GM20000 (cell line): ENCODE results near the gene CH25H.
"Not testable (repeated sequence)": the region's sequence is repeated elsewhere in the genome, so short reads cannot be mapped to it uniquely, and the experiment has no call there.

ENCODE experiments used
- DNase-seq: peaks from one replicate; pipeline ENCODE4 v3.0.0; 2012; ENCODE audit warnings: low spot score
- TF ChIP-seq, protein P1 (sequence below): IDR thresholded peaks from 2 replicates; pipeline ENCODE4 v1.5.1; 2012; ENCODE audit warnings: mild to moderate bottlenecking, control low read depth; ENCODE audit errors: extremely low read depth, missing control alignments

Gene CH25H

DNA sequence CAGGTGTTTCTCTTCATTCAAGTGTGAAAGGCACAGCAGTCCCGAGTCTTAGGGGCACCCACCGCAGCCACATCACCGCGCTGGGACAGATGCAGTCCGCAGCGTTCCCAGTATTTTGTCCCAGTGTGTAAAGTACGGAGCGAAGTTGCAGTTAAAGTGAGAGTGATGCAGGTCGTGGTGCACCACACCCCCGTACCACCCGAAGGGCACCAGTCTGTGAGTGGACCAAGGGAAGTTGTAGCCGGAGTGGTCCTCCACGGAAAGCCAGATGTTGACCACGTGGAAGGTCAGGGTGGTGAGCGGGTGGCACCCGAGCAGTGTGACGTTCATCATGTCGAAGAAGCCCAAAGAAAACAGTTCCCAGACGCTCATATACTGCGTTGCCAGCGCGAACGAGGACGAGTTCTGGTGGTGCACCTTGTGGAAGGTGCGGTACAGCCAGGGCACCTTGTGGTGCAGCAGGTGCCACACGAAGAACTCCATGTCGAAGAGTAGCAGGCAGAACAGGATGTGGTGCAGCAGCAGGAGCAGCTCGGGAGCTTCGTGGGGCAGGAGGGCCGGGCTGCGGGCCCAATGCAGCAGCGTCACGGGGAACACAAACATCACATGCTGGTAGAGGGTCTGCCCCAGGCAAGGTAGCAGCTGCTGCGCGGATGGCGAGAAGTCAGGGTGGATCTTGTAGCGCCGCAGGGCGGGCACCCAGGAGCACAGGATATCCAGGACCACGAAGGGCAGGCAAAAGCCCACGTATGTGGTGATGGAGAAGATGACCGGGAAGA is 526 bp downstream of the CH25H start:
- TF ChIP-seq, protein P1, sequence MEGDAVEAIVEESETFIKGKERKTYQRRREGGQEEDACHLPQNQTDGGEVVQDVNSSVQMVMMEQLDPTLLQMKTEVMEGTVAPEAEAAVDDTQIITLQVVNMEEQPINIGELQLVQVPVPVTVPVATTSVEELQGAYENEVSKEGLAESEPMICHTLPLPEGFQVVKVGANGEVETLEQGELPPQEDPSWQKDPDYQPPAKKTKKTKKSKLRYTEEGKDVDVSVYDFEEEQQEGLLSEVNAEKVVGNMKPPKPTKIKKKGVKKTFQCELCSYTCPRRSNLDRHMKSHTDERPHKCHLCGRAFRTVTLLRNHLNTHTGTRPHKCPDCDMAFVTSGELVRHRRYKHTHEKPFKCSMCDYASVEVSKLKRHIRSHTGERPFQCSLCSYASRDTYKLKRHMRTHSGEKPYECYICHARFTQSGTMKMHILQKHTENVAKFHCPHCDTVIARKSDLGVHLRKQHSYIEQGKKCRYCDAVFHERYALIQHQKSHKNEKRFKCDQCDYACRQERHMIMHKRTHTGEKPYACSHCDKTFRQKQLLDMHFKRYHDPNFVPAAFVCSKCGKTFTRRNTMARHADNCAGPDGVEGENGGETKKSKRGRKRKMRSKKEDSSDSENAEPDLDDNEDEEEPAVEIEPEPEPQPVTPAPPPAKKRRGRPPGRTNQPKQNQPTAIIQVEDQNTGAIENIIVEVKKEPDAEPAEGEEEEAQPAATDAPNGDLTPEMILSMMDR: no peak
- DNase-seq: peak; percentile 24

DNA sequence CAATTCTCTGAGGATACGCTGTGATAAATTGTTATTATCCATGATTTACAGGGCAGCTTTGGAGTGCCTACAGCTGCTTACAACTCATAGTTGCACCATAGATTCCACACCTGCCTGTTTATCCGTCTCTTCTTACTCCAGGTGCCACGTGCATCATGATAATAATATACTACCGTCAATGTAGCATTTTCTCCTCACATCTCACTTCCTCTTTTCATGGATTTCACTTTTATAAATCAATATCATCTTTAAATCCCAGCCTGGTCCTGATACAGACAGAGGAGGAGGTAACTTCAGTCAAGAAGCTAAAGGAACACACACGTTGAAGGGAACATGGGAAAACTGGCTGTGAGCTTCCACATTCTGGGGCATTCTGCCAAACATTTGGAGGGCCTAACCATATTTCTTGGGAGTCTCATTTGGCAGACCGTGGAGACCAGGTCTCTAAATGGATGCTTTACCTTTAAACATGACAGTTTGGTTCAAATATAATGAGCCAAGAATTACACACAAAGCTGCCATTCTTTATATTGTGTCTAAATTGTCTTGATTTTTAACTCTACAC is 2.4 kb downstream of the CH25H start:
- TF ChIP-seq, protein P1: no peak
- no peak for DNase-seq

DNA sequence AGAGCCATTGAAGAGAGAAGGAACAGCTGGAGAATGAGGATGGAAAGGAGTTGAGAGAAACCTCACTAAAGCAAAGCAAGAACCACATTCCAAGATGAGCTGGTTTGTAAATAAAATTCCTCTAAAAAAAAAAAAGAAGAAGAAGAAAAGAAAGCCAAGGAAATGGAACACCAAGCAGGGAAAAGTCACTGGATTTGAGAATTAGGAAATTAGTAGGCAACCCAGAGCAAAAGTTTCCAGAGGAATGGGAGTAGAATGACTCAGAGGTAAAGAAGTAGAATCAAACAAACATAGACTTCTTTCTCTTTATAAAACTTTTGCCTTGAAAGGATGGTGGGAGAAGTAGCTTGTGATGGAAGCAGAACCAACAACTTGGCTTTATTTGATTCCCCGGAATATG is 3.9 kb downstream of the CH25H start:
- TF ChIP-seq, protein P1: no peak
- no peak for DNase-seq

- DNase-seq: no peak
- TF ChIP-seq, protein P1: no peak
Measured at GRCh38 chr10:89202033-89202425, 5.1 kb downstream of the CH25H start.

DNA sequence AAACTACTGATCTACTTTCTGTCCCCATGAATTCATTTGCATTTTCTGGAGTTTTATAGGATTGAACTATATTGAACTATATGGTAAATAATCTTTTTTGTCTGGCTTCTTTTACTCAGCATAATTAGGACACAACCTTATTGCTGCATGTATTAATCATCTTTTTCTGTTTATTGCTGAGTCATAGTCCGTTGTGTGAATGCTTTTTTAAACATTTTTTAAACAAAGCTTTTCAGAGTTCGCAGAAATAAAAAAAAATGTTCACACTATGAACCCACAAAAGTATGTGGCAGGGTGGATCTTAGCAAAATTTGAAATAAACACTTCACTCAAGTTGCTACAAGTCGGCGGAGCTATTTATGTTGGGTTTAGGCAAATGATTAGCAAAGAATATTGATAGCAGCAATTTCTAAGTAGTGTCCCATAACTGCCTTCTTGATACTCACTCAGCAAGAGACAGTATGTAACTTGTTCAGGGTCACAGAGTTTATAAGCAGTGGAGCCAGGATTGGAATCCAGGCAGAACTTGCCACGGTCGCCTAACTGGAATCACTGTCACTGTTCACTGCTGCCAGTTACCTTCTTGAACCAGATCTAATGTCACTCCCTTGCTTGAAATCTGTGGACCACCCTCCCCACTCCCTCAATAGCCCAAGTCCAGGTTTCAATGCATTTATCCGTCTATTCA is 5.6 kb downstream of the CH25H start:
- no peak for DNase-seq
- TF ChIP-seq, protein P1: no peak

DNA sequence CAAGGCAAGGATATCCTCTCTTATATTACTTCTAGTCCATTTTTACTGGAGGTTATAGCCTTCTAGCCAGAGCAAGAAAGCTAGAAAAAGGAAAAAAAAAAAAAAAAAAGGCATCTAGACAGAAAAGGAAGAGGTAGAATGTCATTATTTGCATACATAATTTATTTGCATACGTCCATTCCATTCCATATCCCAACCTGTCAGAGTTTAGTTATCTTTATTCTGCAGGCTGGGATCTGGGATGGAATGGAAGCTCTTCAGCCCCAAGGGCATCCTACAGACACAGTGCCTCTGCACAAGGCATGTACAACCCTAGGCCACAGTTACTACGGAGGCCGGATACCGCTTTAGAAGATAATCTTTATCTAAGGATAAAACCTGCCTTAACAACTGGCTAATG is 9.6 kb downstream of the CH25H start:
- TF ChIP-seq, protein P1: no peak
- DNase-seq: no peak

DNA sequence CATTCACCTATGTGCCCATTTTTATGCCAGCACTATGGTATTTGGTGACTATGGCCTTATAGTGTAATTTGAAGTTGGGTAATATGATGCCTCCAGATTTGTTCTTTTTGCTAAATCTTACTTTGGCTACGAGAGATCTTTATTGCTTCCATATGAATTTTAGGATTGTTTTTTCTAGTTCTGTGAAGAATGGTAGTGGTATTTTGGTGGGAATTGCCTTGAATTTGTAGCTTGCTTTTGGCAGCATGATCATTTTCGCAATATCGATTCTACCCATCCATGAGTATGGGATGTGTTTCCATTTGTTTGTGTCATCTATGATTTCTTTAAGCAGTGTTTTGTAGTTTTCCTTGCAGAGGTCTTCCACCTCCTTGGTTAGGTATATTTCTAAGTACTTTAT is 15.8 kb downstream of the CH25H start:
- DNase-seq: not testable (repeated sequence)
